Upper lobe of right lung (tissue), 1 donor: ENCODE data around the gene TAX1BP1. TPM values are rescaled to one million over a fixed set of nuclear protein-coding genes. Genes with fewer than 3 reads are reported as not detected.
"Not testable (repeated sequence)": the region's sequence is repeated elsewhere in the genome, so short reads cannot be mapped to it uniquely, and the experiment has no call there.

Experiments used
- ATAC-seq: fragments of 200-7000 bp; cut with Tn5 transposase; one replicate; pipeline ENCODE4 v1.9.1; 2020; ENCODE audit warnings: mild to moderate bottlenecking, moderate library complexity
- DNase-seq: peaks from one replicate; pipeline ENCODE4 v3.0.0-alpha.2; 2020
- H3K27ac ChIP-seq: fragments of 200-600 bp; one replicate; pipeline ENCODE4 v1.8.0; 2022
- H3K27me3 ChIP-seq: fragments of 200-600 bp; one replicate; pipeline ENCODE4 v1.8.0; 2022; ENCODE audit warnings: mild to moderate bottlenecking
- H3K36me3 ChIP-seq: fragments of 200-600 bp; one replicate; pipeline ENCODE4 v1.8.0; 2022
- H3K4me1 ChIP-seq: fragments of 200-600 bp; one replicate; pipeline ENCODE4 v1.8.0; 2022
- H3K4me3 ChIP-seq: fragments of 200-600 bp; one replicate; pipeline ENCODE4 v1.8.0; 2022; ENCODE audit warnings: mild to moderate bottlenecking
- H3K9me3 ChIP-seq: fragments of 200-600 bp; one replicate; pipeline ENCODE4 v1.8.0; 2022
- intact Hi-C: fragments of 100-400 bp; cut with DNase I; formaldehyde crosslinking; loops from one replicate; pipeline ENCODE4 v1.11.0; 2022
- total RNA-seq: library from RNA; stranded (reverse); fragmentation: NEBNext Ultra II Directional; extraction: Animal tissue kit (Norgen Biotek cat#: 25700); gene quantifications from one replicate; pipeline ENCODE4 v1.2.1, GENCODE V29; 2021
- TF ChIP-seq, protein P1 (sequence below): fragments of 200-600 bp; IDR thresholded peaks from one replicate; pipeline ENCODE4 v1.8.0; 2022; ENCODE audit warnings: antibody characterized with exemption
- donor health status: DM: no; HTN: yes; CAD: no; lungs with severe emphysema.

The TAX1BP1 gene
- total RNA-seq, 1 donor from 2014 or later, result 109 TPM

DNA sequence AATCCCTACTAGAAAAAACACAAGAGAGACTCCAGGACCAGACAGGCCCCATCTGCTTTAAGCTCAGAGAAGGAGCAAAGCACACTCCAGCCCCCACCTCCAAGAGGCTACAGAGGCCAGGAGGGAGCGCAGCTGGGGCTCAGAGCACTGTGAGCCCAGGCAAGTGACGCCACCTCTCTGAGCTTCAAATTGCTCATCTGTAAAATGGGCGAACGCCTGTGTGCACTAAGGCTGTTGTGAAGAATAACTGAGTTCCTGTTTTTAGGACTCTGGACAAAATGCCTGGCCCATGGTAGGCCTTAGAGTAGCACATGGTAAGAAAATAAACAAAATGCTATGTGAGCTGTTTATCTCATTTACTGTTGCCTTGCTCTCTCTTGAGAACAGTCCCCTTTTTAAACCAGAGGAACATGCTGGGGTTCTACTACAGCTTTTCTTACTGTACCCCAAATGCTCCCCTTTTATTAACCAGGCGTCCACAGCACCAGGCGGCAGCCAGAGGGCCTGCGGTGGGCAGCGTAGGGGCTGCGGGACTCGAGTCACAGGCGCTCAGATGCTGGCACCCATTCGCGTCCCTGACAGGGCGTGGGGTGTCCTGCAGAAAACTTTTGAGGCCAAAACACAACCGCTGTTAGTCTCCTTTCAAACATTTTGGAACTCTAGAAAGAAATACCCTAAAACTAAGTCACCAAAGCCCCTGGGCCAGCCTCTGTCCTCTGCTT lies 103.8 kb downstream of the TAX1BP1 start:
- no peak for ATAC-seq
- Histone ChIP-seq H3K4me1 (no peaks in the 10 kb centered on the region), H3K4me3 (no peak overlapping the region), H3K27ac (no peak overlapping the region), H3K9me3 (no peaks in the 10 kb centered on the region), H3K27me3 (no peaks in the 10 kb centered on the region), H3K36me3 (peaks cover 15% of the 10 kb centered on the region)
- TF ChIP-seq, protein P1, sequence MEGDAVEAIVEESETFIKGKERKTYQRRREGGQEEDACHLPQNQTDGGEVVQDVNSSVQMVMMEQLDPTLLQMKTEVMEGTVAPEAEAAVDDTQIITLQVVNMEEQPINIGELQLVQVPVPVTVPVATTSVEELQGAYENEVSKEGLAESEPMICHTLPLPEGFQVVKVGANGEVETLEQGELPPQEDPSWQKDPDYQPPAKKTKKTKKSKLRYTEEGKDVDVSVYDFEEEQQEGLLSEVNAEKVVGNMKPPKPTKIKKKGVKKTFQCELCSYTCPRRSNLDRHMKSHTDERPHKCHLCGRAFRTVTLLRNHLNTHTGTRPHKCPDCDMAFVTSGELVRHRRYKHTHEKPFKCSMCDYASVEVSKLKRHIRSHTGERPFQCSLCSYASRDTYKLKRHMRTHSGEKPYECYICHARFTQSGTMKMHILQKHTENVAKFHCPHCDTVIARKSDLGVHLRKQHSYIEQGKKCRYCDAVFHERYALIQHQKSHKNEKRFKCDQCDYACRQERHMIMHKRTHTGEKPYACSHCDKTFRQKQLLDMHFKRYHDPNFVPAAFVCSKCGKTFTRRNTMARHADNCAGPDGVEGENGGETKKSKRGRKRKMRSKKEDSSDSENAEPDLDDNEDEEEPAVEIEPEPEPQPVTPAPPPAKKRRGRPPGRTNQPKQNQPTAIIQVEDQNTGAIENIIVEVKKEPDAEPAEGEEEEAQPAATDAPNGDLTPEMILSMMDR, result no peak
- no peak for DNase-seq
- intact Hi-C loops, result no loop called here

DNA sequence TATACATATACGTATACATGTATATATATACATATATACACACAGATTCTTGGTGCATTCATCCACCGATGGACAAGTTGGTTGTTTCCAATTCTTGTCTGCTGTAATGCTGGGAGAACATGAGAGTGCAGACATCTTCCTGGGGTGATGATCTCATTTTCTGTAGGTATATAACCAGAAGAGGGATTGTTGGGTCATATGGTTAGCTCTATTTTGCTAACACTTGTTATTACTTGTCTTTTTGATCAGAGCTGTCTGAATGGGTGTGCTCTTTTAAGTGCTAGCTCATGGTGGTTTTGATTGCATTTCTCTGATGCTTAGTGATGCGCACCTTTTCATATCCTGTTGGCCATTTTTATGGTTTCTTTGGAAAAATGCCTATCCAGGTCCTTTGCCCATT lies 106.4 kb downstream of the TAX1BP1 start:
- Histone ChIP-seq H3K36me3 (no peaks in the 10 kb centered on the region), H3K27me3 (no peaks in the 10 kb centered on the region), H3K4me3 (no peak overlapping the region), H3K4me1 (no peaks in the 10 kb centered on the region), H3K27ac (no peak overlapping the region), H3K9me3 (no peaks in the 10 kb centered on the region)
- ATAC-seq, result no peak
- no peak for DNase-seq
- intact Hi-C loops, result no loop called here
- TF ChIP-seq, protein P1, result no peak

DNA sequence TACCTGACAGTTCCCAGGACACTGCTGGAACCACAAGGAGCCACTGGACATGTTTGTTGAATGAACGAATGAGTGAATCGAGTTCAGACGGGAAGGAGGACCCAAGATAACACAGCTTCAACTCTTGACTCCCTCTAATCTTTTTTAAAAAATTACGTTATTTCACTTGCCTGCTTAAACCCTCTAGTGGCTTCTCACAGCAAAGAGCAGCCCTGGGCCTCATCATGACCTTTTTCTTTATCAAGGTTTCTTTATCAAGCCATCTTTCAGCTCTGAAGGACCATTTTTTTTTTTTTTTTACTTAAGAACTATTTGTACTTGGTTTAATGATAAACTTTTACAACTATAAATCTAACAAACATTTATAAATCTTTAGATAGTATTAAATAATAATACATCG lies 110.6 kb downstream of the TAX1BP1 start:
- no peak overlapping the region for H3K4me3 ChIP-seq
- no peaks in the 10 kb centered on the region for H3K36me3 ChIP-seq
- H3K9me3 ChIP-seq, result no peaks in the 10 kb centered on the region
- intact Hi-C loops, result no loop called here
- TF ChIP-seq, protein P1, result no peak
- DNase-seq (no peak), ATAC-seq (no peak)
- H3K27ac ChIP-seq, result no peak overlapping the region
- no peaks in the 10 kb centered on the region for H3K4me1 ChIP-seq
- no peaks in the 10 kb centered on the region for H3K27me3 ChIP-seq

DNA sequence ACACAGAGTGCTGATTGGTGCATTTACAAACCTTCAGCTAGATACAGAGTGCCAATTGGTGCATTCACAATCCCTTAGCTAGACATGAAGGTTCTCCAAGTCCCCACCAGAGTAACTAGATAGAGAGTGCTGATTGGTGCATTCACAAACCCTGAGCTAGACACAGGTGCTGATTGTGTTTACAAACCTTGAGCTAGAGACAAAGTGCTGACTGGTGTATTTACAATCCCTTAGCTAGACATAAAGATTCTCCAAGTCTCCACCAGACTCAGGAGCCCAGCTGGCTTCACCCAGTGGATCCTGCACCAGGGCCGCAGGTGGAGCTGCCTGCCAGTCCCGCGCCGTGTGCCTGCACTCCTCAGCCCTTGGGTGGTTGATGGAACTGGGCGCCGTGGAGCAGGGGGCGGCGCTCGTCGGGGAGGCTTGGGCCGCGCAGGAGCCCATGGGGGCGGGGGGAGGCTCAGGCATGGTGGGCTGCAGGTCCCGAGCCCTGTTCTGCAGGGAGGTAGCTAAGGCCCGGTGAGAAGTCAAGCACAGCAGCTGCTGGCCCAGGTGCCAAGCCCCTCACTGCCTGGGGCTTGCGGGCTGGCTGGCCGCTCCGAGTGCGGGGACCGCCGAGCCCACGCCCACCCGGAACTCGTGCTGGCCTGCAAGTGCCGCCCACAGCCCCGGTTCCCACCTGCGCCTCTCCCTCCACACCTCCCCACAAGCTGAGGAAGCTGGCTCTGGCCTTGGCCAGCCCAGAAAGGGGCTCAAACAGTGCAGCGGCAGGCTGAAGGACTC lies 116.9 kb downstream of the TAX1BP1 start:
- H3K9me3 ChIP-seq, H3K27me3 ChIP-seq, ATAC-seq, H3K4me1 ChIP-seq, H3K4me3 ChIP-seq, H3K27ac ChIP-seq, intact Hi-C loops, H3K36me3 ChIP-seq, DNase-seq: not testable (repeated sequence)

DNA sequence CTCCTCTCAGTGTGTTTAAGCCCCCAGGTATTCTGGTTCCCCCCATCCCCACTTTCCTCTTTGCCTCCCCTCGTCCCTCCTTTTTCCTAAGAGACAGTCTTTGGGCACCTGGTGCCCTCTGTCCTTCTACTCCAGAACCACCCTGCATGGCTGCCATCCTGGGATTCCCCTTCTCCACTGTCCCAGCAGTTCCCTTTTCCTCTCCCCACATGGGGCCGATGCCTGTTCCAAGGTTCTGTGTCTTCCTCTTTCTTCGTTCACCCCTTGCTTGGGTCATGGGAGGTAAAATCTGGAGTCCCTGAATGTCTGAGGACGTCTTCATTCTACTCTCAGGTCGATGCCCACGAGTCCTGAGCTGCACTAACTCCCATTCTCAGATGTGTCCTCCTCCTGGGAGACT lies 120.8 kb downstream of the TAX1BP1 start:
- Histone ChIP-seq H3K9me3 (no peaks in the 10 kb centered on the region), H3K36me3 (no peaks in the 10 kb centered on the region), H3K4me1 (no peaks in the 10 kb centered on the region), H3K27me3 (no peaks in the 10 kb centered on the region), H3K27ac (no peak overlapping the region), H3K4me3 (no peak overlapping the region)
- TF ChIP-seq, protein P1, result no peak
- peak; percentile 62 for ATAC-seq
- no peak for DNase-seq
- intact Hi-C loops, result no loop called here

DNA sequence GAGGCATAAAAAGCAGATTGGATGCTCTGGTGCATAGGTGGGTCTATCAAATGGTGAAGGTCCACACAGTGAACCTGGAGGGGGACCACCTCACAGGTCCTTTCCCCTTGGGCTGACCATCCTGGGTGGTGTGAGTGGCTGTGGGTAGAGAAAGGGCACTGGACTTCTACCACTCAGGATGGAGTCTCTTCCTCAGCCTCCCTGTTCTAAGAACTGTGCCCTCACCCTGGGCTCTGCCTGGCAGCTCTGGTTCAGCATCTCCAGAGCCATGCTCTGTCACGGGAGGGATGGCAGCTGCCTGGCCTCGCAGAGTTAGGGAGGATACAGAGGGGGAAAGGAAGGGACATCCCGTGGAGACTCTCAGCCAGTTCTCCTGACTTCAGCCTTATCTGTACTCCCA lies 121.8 kb downstream of the TAX1BP1 start:
- DNase-seq, result no peak
- no peak overlapping the region for H3K27ac ChIP-seq
- H3K9me3 ChIP-seq, result no peaks in the 10 kb centered on the region
- TF ChIP-seq, protein P1, result no peak
- intact Hi-C loops, result no loop called here
- ATAC-seq, result peak; percentile 21
- no peaks in the 10 kb centered on the region for H3K27me3 ChIP-seq
- no peak overlapping the region for H3K4me3 ChIP-seq
- H3K36me3 ChIP-seq, result no peaks in the 10 kb centered on the region
- H3K4me1 ChIP-seq, result no peaks in the 10 kb centered on the region
